ENCODE measurements around the gene DPYSL5. TPM values are rescaled to one million over a fixed set of nuclear protein-coding genes. Genes with fewer than 3 reads are reported as not detected.

Gene DPYSL5
- total RNA-seq, 1 donor from 2014 or later, result not detected

- TF ChIP-seq CTCF (IDR thresholded peaks at IDR 0.05), result no peak
- Histone ChIP-seq H3K27ac (no peak overlapping the region), H3K4me1 (no peaks in the 10 kb centered on the region), H3K36me3 (no peaks in the 10 kb centered on the region), H3K4me3 (no peak overlapping the region), H3K27me3 (no peaks in the 10 kb centered on the region), H3K9me3 (no peaks in the 10 kb centered on the region)
- intact Hi-C loops (cut with DNase I), result no loop called here
- DNase-seq (ENCODE audit: low spot score in 2 of 2), result no peak
Observed at GRCh38 chr2:26905341-26906198, 57.6 kb downstream of the DPYSL5 start.

- Histone ChIP-seq H3K9me3 (no peaks in the 10 kb centered on the region), H3K27me3 (no peaks in the 10 kb centered on the region), H3K36me3 (no peaks in the 10 kb centered on the region), H3K27ac (no peak overlapping the region), H3K4me3 (no peak overlapping the region), H3K4me1 (no peaks in the 10 kb centered on the region)
- no peak for DNase-seq (ENCODE audit: low spot score in 2 of 2)
- intact Hi-C loops (cut with DNase I), result no loop called here
- no peak for TF ChIP-seq CTCF (IDR thresholded peaks at IDR 0.05)
Observed at GRCh38 chr2:26907416-26907815, 59.5 kb downstream of the DPYSL5 start.

- no peak overlapping the region for H3K27ac ChIP-seq
- no peaks in the 10 kb centered on the region for H3K9me3 ChIP-seq
- no peak for DNase-seq (ENCODE audit: low spot score in 2 of 2)
- no peaks in the 10 kb centered on the region for H3K27me3 ChIP-seq
- no peak overlapping the region for H3K4me3 ChIP-seq
- H3K4me1 ChIP-seq, result peaks cover 0 to 3% of the 10 kb centered on the region in 2 donors
- intact Hi-C loops (cut with DNase I), result no loop called here
- TF ChIP-seq CTCF (IDR thresholded peaks at IDR 0.05), result no peak
- no peaks in the 10 kb centered on the region for H3K36me3 ChIP-seq
Observed at GRCh38 chr2:26910176-26910575, 62.2 kb downstream of the DPYSL5 start.

GRCh38 chr2:26911911-26912861, 64.3 kb downstream of the DPYSL5 start:
- no peak overlapping the region for H3K4me3 ChIP-seq
- no peaks in the 10 kb centered on the region for H3K36me3 ChIP-seq
- H3K4me1 ChIP-seq, result peaks cover 0 to 3% of the 10 kb centered on the region in 2 donors
- DNase-seq (ENCODE audit: low spot score in 2 of 2), result peak in 1 of 2 donors; percentile 55
- no peak overlapping the region for H3K27ac ChIP-seq
- no peak for TF ChIP-seq CTCF (IDR thresholded peaks at IDR 0.05)
- H3K9me3 ChIP-seq, result no peaks in the 10 kb centered on the region
- intact Hi-C loops (cut with DNase I), result no loop called here
- H3K27me3 ChIP-seq, result no peaks in the 10 kb centered on the region

GRCh38 chr2:26913606-26913998, 65.7 kb downstream of the DPYSL5 start:
- no peaks in the 10 kb centered on the region for H3K9me3 ChIP-seq
- no peak overlapping the region for H3K27ac ChIP-seq
- H3K36me3 ChIP-seq, result no peaks in the 10 kb centered on the region
- intact Hi-C loops (cut with DNase I), result no loop called here
- no peak overlapping the region for H3K4me3 ChIP-seq
- no peak for TF ChIP-seq CTCF (IDR thresholded peaks at IDR 0.05)
- peak in 1 of 2 donors; percentile 34 for DNase-seq (ENCODE audit: low spot score in 2 of 2)
- H3K4me1 ChIP-seq, result peaks cover 0 to 3% of the 10 kb centered on the region in 2 donors
- no peaks in the 10 kb centered on the region for H3K27me3 ChIP-seq
